Panc1 (cell line): ENCODE results near the gene CLPTM1L. TPM values are rescaled to one million over a fixed set of nuclear protein-coding genes. Genes with fewer than 3 reads are reported as not detected.

Source experiments
- ATAC-seq: fragments of 200-7000 bp; cut with Tn5 transposase; 2 replicates; pipeline ENCODE4 v1.9.1; 2020; ENCODE audit warnings: mild to moderate bottlenecking, moderate library complexity
- BruUV-seq: library from RNA; stranded (reverse); fragments of 400-500 nt; replicated peaks from 2 replicates; lab custom pipeline; 2021; lab: Mats Ljungman, UMichigan
- CTCF ChIA-PET: fragments of 300-600 bp; sonication (Branson Sonifier 250); formaldehyde crosslinking; loops from one replicate; lab custom pipeline; 2022; ENCODE audit warnings: antibody characterized with exemption; lab: Charles Lee
- POLR2A ChIA-PET: fragments of 300-600 bp; sonication (Branson Sonifier 250); formaldehyde crosslinking; loops from one replicate; lab custom pipeline; 2022; ENCODE audit warnings: antibody characterized with exemption; lab: Charles Lee
- DNase-seq: peaks from one replicate; pipeline ENCODE4 v3.0.0-alpha.2; 2010; ENCODE audit warnings: low read depth, low spot score
- H3K27ac ChIP-seq: 2 replicates; pipeline ENCODE4 v1.5.1; 2011; ENCODE audit warnings: mild to moderate bottlenecking, low read length, inconsistent platforms
- H3K27me3 ChIP-seq: fragments of 200-500 bp; sonication (Bioruptor generic); 2 replicates; pipeline ENCODE4 v1.6.0; 2014; ENCODE audit warnings: low read length, inconsistent platforms; ENCODE audit not compliant: control insufficient read depth, insufficient read depth
- H3K36me3 ChIP-seq: fragments of 200-500 bp; sonication (Bioruptor generic); 2 replicates; pipeline ENCODE4 v1.5.1; 2014; ENCODE audit warnings: inconsistent platforms, mild to moderate bottlenecking, low read length, moderate library complexity; ENCODE audit not compliant: control insufficient read depth, insufficient read depth
- H3K4me1 ChIP-seq: 2 replicates; pipeline ENCODE4 v1.5.1; 2011; ENCODE audit warnings: inconsistent platforms, mild to moderate bottlenecking, low read length, moderate library complexity; ENCODE audit not compliant: control insufficient read depth, insufficient read depth
- H3K4me3 ChIP-seq, 2 experiments: 2 replicates each; pipeline ENCODE4 v1.5.1; 2011 to 2012; ENCODE audit warnings: low read depth in 2 of 2, low read length in 2 of 2, mild to moderate bottlenecking in 2 of 2, inconsistent platforms in 1 of 2, moderate library complexity in 1 of 2
- H3K9me3 ChIP-seq: fragments of 200-500 bp; sonication (Bioruptor generic); 2 replicates; pipeline ENCODE4 v1.5.1; 2014; ENCODE audit warnings: low read depth, mild to moderate bottlenecking, inconsistent platforms, low read length, moderate library complexity; ENCODE audit not compliant: control insufficient read depth, insufficient read depth
- POLR2AphosphoS5 ChIP-seq: IDR thresholded peaks from 2 replicates; pipeline ENCODE4 v1.6.1; 2012; ENCODE audit warnings: mild to moderate bottlenecking, low read depth, low read length, moderate library complexity
- SIN3A ChIP-seq: IDR thresholded peaks from 2 replicates; pipeline ENCODE4 v1.6.1; 2012; ENCODE audit warnings: low read depth, mild to moderate bottlenecking, low read length, moderate library complexity, borderline replicate concordance; ENCODE audit not compliant: insufficient read depth
- TCF7L2 ChIP-seq: IDR thresholded peaks from 2 replicates; pipeline ENCODE4 v1.6.1; 2011; ENCODE audit warnings: mild to moderate bottlenecking, low read depth, low read length, inconsistent platforms
- in situ Hi-C: cut with HindIII; loops from 2 replicates; pipeline ENCODE4 v1.10.0; 2016; ENCODE audit warnings: low sequenced_read_pairs, low pct_unique_long_range_greater_than_20kb
- intact Hi-C: fragments of 100-400 bp; cut with micrococcal nuclease; formaldehyde crosslinking; loops from one replicate; pipeline ENCODE4 v1.10.0; 2022; ENCODE audit not compliant: unreplicated experiment
- total RNA-seq: library from RNA; stranded (reverse); gene quantifications from one replicate; pipeline ENCODE4 v1.2.1, GENCODE V29; 2021; ENCODE audit not compliant: unreplicated experiment
- TF ChIP-seq, protein P1 (sequence below), 2 experiments: IDR thresholded peaks; 2 replicates each; pipeline ENCODE4 v1.6.1; 2011 to 2012; ENCODE audit warnings: low read depth in 2 of 2, control low read depth in 1 of 2, low read length in 1 of 2, mild to moderate bottlenecking in 1 of 2, moderate library complexity in 1 of 2; ENCODE audit not compliant: insufficient read depth in 1 of 2
- TF ChIP-seq, protein P2 (sequence below): fragments of 450-650 bp; IDR thresholded peaks from 2 replicates; pipeline ENCODE4 v1.5.1; 2017; ENCODE audit warnings: mild to moderate bottlenecking

Gene CLPTM1L
- total RNA-seq, 1 experiment from 2014 or later: 188 TPM

DNA sequence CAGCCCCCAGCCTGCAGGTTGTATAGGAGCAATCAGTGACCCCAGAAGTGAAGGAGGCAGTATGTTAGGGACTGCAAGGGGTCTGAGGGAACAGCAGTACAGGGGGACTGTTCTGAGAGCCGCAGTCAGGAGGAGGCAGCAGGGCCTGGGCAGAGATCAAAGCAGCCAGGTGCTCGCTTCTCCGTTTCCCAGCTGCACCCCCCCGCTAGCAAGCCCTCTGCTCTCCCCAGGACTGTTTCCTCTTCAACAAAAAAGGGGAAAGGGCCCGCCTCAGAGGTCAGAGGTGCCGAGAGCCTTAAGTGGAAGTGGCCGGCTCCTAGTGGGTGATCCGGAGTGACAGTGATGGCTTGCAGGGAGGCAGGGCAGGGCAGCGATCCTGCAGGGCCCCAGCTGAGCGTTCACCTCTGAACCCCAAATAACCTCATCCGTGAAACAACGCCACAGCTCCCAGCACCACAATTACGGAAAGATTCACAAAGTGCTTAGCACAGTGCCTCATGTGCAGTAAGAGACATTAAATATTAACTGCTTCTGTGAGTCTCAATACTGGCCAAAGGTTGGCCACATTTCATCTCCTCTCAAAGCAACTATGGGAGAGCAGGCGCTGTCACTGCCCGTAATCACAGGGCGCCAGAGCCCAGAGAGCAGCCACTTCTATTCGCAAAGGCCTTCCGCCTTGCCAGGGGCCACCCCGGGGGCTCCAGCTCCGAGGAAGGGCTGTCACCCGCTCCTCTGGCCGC lies 8.0 kb downstream of the CLPTM1L start:
- POLR2A ChIA-PET: no interaction called here
- ATAC-seq (no peak), DNase-seq (no peak)
- H3K27ac ChIP-seq: no peak overlapping the region
- TF ChIP-seq SIN3A (no peak), TCF7L2 (no peak), POLR2AphosphoS5 (no peak)
- TF ChIP-seq, protein P1, sequence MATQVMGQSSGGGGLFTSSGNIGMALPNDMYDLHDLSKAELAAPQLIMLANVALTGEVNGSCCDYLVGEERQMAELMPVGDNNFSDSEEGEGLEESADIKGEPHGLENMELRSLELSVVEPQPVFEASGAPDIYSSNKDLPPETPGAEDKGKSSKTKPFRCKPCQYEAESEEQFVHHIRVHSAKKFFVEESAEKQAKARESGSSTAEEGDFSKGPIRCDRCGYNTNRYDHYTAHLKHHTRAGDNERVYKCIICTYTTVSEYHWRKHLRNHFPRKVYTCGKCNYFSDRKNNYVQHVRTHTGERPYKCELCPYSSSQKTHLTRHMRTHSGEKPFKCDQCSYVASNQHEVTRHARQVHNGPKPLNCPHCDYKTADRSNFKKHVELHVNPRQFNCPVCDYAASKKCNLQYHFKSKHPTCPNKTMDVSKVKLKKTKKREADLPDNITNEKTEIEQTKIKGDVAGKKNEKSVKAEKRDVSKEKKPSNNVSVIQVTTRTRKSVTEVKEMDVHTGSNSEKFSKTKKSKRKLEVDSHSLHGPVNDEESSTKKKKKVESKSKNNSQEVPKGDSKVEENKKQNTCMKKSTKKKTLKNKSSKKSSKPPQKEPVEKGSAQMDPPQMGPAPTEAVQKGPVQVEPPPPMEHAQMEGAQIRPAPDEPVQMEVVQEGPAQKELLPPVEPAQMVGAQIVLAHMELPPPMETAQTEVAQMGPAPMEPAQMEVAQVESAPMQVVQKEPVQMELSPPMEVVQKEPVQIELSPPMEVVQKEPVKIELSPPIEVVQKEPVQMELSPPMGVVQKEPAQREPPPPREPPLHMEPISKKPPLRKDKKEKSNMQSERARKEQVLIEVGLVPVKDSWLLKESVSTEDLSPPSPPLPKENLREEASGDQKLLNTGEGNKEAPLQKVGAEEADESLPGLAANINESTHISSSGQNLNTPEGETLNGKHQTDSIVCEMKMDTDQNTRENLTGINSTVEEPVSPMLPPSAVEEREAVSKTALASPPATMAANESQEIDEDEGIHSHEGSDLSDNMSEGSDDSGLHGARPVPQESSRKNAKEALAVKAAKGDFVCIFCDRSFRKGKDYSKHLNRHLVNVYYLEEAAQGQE (IDR thresholded peaks at IDR 0.05; ENCODE audit: insufficient read depth in 1 of 2, low read depth in 2 of 2, low read length in 1 of 2): no peak
- TF ChIP-seq, protein P2, sequence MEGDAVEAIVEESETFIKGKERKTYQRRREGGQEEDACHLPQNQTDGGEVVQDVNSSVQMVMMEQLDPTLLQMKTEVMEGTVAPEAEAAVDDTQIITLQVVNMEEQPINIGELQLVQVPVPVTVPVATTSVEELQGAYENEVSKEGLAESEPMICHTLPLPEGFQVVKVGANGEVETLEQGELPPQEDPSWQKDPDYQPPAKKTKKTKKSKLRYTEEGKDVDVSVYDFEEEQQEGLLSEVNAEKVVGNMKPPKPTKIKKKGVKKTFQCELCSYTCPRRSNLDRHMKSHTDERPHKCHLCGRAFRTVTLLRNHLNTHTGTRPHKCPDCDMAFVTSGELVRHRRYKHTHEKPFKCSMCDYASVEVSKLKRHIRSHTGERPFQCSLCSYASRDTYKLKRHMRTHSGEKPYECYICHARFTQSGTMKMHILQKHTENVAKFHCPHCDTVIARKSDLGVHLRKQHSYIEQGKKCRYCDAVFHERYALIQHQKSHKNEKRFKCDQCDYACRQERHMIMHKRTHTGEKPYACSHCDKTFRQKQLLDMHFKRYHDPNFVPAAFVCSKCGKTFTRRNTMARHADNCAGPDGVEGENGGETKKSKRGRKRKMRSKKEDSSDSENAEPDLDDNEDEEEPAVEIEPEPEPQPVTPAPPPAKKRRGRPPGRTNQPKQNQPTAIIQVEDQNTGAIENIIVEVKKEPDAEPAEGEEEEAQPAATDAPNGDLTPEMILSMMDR: no peak
- no peaks in the 10 kb centered on the region for H3K27me3 ChIP-seq
- H3K4me3 ChIP-seq: no peak overlapping the region
- in situ Hi-C loops (no loop called here), intact Hi-C loops (no loop called here)
- H3K36me3 ChIP-seq: peaks cover 25% of the 10 kb centered on the region
- H3K9me3 ChIP-seq: no peaks in the 10 kb centered on the region
- CTCF ChIA-PET: no interaction called here
- BruUV-seq: no TSS peak
- no peaks in the 10 kb centered on the region; the same call in 1 of the 2 replicates for H3K4me1 ChIP-seq

DNA sequence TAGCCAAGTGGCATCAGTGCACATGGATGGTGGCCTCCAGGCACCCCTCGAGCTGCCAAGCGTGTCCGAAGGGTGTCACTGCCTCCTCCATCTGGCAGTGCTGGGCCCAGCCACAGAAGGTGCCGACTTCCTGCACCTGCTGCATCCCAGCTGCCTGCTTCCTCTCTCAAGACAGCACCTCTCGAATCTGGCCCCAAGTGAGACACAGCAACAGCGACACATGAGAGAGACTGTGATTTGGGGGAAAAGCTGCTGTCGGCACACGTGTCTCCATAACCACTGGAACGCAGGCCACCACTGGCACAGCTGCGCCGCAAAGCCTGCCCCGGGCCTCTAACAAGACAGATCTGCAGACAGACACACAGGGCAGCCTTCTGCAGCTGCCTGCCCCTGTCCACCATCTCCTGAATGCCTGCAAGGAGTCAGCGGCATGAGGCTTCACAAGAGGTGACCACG lies 8.8 kb downstream of the CLPTM1L start:
- H3K4me1 ChIP-seq: no peaks in the 10 kb centered on the region; the same call in 1 of the 2 replicates
- no peak overlapping the region for H3K27ac ChIP-seq
- ChIA-PET POLR2A (interaction anchor here (0.7 kb wide), 1 partner anchor 11 kb away, joined by 3 read pairs; no protein-coding TSS in a partner anchor), CTCF (no interaction called here)
- H3K9me3 ChIP-seq: no peaks in the 10 kb centered on the region
- H3K4me3 ChIP-seq: no peak overlapping the region
- ATAC-seq (no peak), DNase-seq (no peak)
- TF ChIP-seq POLR2AphosphoS5 (no peak), TCF7L2 (no peak), SIN3A (no peak)
- TF ChIP-seq, protein P2: no peak
- TF ChIP-seq, protein P1 (IDR thresholded peaks at IDR 0.05; ENCODE audit: insufficient read depth in 1 of 2, low read depth in 2 of 2, low read length in 1 of 2): no peak
- in situ Hi-C loops (no loop called here), intact Hi-C loops (no loop called here)
- no peaks in the 10 kb centered on the region for H3K27me3 ChIP-seq
- H3K36me3 ChIP-seq: peaks cover 19% of the 10 kb centered on the region
- no TSS peak for BruUV-seq
